CMK (cell line): Measurements from ENCODE around the gene ITPR3.

ENCODE experiments used
- DNase-seq: peaks from one replicate; pipeline ENCODE4 v3.0.0-alpha.2; 2010; ENCODE audit warnings: low read depth

The ITPR3 gene

DNA sequence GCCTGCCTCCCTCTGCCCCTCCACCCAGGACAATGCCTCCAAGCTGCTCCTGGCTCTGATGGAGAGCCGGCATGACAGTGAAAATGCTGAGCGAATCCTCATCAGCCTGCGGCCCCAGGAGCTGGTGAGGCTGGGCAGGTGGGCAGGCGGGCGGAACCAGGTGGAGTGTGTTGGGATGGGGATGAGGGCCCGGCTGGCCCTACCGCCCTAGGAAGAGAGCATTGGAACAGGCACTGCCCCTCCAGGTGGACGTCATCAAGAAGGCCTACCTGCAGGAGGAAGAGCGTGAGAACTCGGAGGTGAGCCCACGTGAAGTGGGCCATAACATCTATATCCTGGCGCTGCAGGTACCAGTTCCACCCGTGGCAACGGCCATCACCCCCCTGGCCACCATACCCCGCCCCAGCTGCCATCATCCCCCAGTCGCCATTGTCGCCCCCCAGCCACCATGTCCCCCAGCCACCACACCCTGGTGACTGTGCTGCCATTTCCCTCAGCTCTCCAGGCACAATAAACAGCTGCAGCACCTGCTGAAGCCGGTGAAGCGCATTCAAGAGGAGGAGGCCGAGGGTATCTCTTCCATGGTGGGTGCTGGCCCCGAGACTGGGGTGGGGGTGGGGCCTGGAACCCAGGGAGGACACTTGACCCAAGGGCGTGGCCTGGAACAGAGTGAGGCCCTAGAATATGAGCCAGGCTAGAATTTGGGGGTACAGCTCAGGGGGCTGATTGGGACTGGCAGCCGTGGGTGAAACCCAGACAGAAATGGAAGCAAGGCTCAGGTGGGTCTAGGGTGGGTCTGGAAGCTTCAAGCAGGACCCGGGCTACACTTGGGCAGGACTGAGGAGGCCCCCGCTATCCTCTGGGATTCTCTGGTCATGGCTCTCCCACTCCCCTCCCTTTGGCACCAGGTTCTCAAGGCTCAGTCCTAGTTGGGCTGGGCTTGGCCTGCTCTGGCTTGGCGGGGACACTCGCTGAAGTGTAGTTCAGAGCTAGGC is 66.2 kb downstream of the ITPR3 start:
- no peak for DNase-seq

DNA sequence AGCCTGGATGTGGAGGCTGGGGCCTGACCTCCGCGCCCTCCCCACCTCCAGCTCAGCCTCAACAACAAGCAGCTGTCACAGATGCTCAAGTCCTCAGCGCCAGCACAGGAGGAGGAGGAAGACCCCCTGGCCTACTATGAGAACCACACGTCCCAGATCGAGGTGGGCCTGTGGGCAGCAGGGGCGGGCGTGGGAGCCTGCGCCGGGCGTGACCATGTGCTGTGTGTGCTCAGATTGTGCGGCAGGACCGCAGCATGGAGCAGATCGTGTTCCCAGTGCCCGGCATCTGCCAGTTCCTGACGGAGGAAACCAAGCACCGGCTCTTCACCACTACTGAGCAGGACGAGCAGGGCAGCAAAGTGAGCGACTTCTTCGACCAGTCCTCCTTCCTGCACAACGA is 66.9 kb downstream of the ITPR3 start:
- DNase-seq: no peak

DNA sequence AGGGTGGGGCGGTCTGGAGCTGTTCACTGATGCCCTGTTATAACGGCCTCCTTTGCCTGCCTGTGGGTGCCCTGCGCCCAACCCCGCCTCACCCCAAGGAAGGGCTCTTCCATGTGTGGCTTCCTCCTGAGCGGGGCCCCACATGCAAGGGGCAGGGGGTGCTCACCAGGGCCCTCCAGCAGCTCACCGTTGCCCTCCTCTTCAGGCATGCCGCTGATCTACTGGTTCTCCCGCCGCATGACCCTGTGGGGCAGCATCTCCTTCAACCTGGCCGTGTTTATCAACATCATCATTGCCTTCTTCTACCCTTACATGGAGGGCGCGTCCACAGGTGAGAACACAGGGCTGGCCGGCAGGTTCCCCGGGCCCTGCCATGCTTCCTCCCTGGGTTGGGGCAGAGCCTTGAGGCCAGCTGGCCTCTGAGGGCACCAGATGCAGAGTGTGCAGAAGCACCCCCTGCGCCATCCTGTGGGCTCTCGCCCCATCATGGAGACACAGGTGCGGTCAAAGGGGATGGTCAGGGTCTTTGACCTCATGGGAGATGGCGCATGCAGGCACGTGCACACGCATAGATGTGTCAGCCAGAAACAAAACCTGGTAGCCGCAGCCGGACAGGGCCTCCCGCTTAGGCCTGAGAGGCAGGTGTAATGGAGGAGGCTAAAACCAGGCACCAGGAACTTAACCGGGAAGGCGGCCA is 67.5 kb downstream of the ITPR3 start:
- no peak for DNase-seq

DNA sequence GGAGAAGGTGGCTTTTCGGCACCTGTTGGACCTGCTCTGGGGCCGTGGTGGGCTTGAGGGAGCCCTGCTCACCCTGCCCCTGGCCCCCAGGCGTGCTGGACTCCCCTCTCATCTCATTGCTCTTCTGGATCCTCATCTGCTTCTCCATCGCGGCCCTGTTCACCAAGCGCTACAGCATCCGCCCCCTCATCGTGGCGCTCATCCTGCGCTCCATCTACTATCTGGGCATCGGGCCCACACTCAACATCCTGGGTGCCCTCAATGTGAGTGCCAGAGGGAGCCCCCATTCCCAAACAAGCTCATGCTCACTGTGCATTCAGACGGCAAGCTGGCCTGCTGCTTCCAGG is 68.0 kb downstream of the ITPR3 start:
- DNase-seq: no peak

DNA sequence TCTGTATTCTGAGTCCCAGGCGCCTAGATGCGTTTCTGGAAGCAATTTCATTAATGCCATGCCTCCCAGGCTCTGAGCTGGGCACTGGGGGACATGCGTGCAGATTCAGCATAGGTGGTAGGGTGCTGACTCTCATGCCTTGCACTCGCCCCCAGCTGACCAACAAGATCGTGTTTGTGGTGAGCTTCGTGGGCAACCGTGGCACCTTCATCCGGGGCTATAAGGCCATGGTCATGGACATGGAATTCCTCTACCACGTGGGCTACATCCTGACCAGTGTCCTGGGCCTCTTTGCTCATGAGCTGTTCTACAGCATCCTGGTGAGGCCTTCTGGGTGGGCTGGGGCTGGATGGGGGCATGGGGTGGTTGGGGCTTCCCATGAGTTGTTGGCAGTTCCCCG is 68.8 kb downstream of the ITPR3 start:
- DNase-seq: no peak

DNA sequence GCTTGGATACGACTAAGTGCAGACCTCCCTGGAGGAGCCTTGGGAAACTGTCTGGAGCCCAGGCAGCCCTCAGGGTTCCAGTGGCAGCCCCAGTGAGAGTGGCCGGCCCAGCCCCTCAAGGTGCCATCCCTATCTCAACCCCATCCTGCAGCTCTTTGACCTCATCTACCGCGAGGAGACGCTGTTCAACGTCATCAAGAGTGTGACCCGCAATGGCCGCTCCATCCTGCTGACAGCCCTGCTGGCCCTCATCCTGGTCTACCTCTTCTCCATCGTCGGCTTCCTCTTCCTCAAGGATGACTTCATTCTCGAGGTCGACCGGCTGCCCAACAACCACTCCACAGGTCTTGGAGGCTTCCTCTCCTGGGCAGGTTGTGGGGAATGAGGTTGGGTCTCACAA is 69.6 kb downstream of the ITPR3 start:
- no peak for DNase-seq

DNA sequence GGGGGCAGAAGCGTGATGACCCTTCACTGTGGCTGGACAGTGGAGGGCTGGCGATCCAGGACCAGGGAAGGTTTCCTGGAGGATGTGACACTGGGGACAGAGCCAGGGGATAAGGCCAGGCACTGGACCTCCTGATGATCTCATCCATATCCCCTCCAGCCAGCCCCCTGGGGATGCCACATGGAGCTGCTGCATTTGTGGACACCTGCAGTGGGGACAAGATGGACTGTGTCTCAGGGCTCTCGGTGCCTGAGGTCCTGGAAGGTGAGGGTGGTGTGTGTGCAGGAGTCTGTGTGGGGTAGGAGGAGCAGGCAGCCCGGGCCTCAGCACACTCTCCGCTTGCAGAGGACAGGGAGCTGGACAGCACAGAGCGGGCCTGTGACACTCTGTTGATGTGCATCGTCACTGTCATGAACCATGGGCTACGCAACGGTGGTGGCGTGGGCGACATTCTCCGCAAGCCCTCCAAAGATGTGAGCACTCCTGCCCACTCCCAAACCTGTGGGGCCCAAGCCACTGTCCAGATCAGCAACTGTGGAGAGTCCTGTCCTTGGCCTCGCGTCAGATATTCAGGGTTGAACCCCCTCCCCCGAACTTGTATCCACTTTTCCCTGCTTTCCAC is 70.4 kb downstream of the ITPR3 start:
- DNase-seq: no peak

DNA sequence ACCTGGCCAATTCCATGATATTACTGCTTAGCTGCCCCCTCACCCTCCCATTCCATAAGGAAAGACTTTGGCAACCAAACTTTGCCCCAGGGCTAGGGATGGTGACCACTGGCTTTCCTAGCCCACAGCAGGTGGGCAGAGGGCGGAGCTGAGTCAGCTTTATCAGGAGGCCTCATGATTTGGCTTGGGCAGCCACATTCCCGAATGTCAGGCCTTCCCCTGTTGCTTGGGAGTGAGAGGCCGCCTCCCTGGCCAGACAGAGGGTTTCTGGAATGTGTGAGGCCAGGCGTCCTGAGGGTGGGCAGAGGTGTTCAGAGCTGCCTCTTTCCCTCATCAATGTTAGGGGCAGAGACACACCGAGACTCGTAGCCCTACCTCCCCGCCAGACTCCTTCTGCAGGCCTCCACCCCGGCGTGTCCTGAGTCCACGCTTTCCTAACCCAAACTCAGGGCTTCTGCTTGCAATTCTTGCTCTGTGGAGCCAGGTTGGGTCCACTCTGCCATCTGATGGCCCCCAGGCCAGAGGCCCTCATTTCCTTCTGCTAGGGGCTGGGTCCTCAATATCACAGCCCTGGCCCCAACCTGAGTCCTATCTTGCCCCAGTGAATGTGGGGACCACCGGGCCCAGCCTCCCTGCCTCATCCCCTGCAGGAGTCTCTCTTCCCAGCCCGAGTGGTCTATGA is 71.1 kb downstream of the ITPR3 start:
- DNase-seq: no peak

DNA sequence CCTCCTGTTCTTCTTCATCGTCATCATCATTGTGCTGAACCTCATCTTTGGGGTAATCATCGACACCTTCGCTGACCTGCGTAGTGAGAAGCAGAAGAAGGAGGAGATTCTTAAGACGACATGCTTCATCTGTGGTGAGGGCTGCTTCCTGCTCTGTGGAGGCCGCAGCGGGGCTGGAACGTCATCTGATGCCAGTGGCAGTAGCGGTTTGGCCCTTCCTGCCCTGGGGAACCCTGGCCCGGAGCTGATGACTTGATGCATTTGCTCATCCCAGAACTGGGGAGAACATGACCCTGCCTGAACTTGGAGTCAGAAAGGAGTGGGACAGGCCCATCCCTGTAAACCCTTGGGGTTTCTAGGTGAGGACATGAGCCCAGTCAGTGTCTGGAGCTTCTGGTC is 71.6 kb downstream of the ITPR3 start:
- peak; percentile 73 for DNase-seq

DNA sequence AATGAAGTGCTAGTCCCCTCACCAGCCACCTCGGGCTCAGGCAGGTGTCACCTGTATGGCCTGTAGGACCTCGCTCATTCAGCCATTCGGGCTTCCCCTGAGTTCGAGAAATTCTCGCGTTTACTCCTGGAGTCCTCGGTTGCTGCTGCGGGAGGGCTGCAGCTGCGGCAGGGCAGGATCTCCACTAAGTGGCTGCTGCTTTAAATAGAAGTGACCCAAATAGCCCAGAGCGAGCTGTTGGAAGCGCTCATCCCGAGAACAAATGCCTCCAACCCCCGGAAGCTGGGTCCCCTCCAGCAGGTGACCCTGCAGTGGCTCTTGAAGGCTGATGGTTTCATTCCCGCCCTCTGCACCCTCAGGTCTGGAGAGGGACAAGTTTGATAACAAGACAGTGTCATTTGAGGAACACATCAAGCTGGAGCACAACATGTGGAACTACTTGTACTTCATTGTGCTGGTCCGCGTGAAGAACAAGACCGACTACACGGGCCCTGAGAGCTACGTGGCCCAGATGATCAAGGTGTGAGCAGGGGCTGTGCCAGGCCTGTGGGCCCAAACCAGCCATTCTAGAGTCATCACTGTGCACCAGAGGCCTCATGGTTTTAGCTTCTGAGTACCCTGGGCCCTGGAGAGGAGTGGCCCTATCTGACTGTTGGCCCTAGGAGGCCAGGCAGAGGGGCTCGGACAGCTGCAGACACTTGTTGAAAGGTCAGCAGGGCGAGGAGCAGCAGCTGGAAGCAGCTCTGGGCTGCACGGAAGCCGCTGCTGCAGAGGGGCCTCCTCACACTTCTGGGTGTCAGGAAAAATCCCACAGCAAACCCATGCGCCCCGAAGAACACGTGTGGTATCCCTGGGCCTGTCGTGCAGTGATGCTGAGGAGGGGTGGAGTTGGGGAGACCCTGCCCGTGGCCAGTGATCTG is 72.3 kb downstream of the ITPR3 start:
- no peak for DNase-seq

DNA sequence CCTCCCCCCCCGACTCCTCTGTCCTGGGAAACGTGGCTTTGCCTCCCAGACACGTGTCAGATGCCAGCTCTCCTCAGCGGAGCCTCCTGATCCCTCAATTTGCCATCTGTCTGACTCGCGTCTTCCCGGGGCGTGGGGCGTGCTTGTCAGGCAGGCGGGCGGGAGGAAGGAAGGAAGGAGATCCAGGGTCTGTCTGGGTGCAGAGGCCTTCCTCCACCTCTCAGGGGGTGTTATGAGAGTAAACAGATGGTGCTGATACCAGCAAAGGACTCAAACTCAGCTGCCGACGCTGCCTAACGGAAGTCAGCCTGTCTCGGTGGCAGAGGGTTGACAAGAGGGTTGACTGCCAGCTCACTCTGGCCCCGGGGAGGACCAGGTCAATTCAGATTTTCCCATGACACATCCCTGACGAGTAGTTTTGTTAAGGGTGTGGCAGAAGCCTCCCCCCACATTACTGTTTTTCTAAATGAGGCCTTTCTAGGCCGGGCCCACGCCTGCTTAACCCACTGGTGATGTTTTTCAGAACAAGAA is 73.3 kb downstream of the ITPR3 start:
- DNase-seq: peak; percentile 91

DNA sequence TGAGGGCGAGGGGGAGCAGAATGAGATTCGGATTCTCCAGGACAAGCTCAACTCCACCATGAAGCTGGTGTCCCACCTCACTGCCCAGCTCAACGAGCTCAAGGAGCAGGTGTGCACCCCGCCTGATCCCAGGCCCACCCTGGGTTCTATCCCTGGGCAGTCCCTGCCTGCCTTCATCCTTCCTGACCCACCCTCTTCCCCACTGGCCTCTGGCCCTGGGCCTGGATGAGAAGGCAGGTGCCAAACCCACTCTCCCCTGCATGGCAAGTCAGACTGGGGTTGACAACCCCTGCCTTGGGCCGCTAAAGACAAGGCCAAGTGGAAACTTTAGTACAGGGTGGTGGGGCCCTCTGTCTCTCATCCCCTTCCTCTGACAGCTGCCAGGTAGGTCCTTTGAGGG is 73.9 kb downstream of the ITPR3 start:
- no peak for DNase-seq

DNA sequence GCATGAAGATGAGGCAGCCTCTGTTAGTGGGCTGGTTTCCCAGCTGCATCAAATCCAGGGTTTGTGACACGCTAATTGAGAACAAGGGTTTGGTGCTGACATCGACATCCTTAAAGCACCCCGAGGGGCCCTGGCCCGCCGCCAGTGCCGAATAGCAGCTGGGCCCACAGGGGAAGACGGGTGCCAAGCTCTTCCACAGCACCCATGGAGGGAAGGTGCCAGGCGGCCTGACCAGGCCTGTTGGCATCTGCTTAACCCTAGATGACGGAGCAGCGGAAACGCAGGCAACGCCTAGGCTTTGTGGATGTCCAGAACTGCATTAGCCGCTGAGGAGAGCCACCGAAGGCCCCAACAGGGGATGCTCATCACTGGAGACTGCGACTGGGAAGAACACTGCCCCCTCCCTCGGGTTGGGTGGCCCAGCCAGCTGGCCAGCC is 74.3 kb downstream of the ITPR3 start:
- no peak for DNase-seq

DNA sequence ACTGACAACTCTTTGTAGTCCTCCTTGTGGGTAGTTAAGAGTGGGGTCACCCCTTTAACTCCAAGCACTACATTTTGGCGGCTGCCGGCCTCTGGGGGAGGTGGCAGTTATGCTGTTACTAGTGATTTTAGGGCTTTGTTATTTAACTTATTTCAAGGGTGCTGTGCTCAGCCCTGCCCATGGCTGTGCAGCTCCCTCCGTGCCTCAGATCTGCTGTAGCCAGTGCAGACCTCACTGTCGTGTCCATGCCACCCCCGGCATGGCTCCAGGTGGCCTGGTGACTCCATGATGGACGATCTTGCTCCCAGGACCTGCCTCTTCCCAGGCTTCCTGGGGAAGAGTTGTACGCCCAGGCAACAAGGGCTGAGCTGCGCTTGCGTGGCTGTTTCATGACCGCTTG is 75.0 kb downstream of the ITPR3 start:
- DNase-seq: no peak

DNA sequence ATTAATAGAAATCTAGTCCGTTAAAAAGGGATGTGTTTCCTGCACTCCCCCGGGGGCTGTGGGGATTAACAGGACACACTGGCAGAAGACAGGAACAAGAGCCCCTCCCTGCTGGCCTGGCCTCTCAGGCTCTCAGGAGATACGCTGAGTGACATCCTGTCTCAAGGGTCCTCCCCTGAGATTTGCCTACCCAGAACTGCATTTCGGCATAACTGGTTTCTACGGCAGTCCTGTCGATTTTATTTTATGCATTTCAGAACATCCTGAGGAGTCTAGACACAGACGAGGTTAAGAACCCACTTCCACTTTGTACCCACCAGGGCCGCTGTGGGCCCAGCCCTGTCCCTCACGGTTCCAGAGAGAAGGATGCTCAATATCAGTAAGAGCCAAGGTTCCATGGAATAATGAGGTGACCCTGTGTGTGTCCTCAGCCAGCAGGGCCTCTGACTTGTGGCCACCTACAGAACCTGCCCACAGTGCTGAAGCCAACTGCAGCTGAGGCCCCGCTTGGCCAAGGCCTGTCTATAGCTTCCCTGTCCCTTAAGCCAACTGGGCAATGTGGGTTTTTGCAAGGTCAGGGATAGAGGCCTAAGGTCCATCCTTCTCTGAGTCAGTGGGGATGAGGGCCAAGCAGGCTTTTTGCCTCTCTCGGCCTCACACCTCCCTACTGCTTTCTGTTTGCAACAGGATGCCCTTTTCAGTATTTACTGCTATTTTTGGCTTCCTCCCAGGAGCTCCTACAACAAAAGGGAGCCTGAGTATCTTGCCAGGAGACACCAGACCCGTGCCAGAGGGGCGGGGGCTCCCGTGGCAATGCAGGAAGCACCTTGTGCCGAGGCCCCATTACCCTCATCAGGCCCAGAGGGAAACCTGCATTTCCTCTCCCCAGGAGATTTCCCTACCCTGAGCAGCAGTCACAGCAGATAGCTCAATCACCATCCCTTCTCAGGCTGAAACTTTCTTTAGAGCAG is 75.7 kb downstream of the ITPR3 start:
- DNase-seq: no peak

DNA sequence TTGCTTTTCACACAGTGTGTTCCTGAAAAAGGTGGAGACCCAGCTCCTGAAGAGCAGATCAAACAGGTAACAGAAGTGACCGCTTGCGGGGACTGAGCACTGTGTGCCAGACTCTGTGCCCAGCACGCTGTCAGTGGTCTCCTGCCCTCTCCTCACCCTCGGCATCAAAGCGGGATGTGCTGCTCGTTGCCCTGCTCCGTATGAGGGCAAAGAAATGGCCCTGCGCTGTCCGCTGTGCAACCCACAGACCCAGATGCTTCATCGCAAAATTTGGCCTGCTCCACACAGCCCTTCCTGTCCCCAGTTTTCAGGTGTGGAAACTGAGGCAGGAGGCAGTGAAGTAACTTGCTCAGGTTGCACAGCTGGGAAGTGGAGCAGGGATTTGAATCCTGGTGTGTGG is 76.7 kb downstream of the ITPR3 start:
- DNase-seq: no peak

DNA sequence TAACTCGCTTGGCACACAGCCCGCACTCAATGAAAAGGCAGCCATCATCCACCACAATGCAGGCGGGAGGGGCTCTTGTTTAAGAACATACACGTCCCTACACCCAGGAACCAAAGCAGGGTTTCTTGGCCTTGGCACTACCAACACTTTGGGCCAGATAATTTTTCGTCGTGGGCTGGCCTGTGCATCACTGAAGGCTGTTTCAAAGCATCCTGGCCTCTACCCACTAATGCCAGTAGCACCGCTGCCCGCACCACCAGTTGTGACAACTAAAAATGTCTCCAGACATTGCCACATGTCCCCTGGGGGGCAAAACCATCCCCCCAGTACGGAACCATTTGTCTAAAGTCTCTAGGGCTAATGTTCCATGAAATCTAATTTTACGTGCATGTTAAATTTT is 77.4 kb downstream of the ITPR3 start:
- DNase-seq: no peak

DNA sequence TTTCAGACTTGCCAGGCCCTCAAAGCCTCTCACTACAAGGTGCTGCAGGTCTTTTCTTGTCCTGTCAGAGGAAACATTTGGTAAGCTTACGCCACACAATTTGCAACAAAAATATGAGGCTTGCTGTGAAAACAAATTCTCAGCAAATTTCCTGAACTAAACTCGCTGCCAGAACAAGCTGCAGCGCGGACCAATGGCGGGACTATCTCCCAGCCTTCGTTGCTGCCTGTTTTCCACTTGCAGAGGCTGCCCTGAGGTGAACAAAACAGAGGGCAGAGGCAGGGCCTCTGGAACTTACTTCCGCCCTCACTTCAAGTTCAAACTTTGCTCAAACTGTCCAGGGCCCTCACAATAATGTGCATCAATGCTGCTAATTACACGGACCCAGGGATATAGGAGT is 78.0 kb downstream of the ITPR3 start:
- DNase-seq: no peak

DNA sequence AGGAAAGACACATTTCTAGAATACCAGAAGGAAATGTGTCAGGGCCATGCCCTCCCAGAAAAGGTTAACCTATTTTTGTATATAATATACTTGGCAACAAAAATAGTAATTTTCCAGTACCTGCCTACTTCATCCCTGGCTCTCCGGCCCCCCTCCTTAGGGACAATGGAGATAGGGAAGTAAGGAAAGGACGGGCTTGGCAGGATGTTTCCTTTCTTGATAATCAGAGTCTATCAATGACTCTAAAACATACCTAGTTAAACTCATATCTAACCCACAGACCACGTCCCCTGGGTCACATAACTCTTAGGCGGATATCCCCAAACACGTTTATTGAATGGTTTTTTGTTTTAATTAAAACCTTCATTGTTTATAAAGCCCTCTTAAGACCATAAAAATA is 78.6 kb downstream of the ITPR3 start:
- DNase-seq: no peak
